ENCODE results near the gene CALN1.

DNA sequence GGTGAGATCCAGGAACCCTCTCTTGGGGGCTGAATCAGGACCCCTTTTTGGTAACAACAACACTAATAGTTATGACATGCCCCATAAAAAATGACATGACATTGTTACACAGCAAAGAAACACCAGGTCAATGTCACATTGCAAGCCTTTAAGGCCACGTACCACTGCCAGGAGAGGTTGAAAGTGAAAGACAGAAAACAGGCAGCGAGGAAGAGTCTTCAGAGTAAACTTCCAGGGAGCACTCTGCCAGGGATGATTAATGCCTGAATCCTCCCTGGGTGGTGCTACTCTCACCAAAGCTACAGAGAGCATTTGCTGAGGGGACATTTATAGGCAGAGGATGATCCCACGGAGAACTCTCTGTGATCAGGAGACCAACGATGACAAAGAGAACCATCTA is 551.6 kb downstream of the CALN1 start:
- TF ChIP-seq, protein P1, sequence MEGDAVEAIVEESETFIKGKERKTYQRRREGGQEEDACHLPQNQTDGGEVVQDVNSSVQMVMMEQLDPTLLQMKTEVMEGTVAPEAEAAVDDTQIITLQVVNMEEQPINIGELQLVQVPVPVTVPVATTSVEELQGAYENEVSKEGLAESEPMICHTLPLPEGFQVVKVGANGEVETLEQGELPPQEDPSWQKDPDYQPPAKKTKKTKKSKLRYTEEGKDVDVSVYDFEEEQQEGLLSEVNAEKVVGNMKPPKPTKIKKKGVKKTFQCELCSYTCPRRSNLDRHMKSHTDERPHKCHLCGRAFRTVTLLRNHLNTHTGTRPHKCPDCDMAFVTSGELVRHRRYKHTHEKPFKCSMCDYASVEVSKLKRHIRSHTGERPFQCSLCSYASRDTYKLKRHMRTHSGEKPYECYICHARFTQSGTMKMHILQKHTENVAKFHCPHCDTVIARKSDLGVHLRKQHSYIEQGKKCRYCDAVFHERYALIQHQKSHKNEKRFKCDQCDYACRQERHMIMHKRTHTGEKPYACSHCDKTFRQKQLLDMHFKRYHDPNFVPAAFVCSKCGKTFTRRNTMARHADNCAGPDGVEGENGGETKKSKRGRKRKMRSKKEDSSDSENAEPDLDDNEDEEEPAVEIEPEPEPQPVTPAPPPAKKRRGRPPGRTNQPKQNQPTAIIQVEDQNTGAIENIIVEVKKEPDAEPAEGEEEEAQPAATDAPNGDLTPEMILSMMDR (IDR thresholded peaks at IDR 0.05): no peak
- TF ChIP-seq POLR2AphosphoS5 (IDR thresholded peaks at IDR 0.05; ENCODE audit: low read depth, low read length): no peak
- TF ChIP-seq, protein P2, sequence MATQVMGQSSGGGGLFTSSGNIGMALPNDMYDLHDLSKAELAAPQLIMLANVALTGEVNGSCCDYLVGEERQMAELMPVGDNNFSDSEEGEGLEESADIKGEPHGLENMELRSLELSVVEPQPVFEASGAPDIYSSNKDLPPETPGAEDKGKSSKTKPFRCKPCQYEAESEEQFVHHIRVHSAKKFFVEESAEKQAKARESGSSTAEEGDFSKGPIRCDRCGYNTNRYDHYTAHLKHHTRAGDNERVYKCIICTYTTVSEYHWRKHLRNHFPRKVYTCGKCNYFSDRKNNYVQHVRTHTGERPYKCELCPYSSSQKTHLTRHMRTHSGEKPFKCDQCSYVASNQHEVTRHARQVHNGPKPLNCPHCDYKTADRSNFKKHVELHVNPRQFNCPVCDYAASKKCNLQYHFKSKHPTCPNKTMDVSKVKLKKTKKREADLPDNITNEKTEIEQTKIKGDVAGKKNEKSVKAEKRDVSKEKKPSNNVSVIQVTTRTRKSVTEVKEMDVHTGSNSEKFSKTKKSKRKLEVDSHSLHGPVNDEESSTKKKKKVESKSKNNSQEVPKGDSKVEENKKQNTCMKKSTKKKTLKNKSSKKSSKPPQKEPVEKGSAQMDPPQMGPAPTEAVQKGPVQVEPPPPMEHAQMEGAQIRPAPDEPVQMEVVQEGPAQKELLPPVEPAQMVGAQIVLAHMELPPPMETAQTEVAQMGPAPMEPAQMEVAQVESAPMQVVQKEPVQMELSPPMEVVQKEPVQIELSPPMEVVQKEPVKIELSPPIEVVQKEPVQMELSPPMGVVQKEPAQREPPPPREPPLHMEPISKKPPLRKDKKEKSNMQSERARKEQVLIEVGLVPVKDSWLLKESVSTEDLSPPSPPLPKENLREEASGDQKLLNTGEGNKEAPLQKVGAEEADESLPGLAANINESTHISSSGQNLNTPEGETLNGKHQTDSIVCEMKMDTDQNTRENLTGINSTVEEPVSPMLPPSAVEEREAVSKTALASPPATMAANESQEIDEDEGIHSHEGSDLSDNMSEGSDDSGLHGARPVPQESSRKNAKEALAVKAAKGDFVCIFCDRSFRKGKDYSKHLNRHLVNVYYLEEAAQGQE (IDR thresholded peaks at IDR 0.05; ENCODE audit: insufficient read depth in 1 of 2, low read depth in 2 of 2, low read length in 1 of 2): no peak
- TF ChIP-seq SIN3A (IDR thresholded peaks at IDR 0.05; ENCODE audit: borderline replicate concordance, insufficient read depth, low read depth, low read length): no peak
- no peak for TF ChIP-seq TCF7L2 (IDR thresholded peaks at IDR 0.05; ENCODE audit: low read depth, low read length)

Data from Panc1 (cell line).